A673 (cell line): ENCODE measurements around the gene EMP2. TPM values are rescaled to one million over a fixed set of nuclear protein-coding genes. Genes with fewer than 3 reads are reported as not detected.

Experiments used
- BruUV-seq: library from RNA; stranded (reverse); fragments of 400-500 nt; replicated peaks from 2 replicates; lab custom pipeline; 2021; lab: Mats Ljungman, UMichigan
- CTCF ChIA-PET: fragments of 300-600 bp; sonication (Branson Sonifier 250); formaldehyde crosslinking; loops from one replicate; lab custom pipeline; 2022; ENCODE audit warnings: antibody characterized with exemption; lab: Charles Lee
- POLR2A ChIA-PET: fragments of 300-600 bp; sonication (Branson Sonifier 250); formaldehyde crosslinking; loops from one replicate; lab custom pipeline; 2022; ENCODE audit warnings: antibody characterized with exemption; ENCODE audit not compliant: low non-redundant PET; lab: Charles Lee
- DNase-seq: peaks from one replicate; pipeline ENCODE4 v3.0.0-alpha.2; 2015; ENCODE audit warnings: low spot score
- H3K27ac ChIP-seq: fragments of 200-600 bp; sonication (generic); 2 replicates; pipeline ENCODE4 v1.5.1; 2016; ENCODE audit warnings: mixed run types, low read depth, mild to moderate bottlenecking, mixed read lengths, antibody characterized with exemption, low read length; ENCODE audit not compliant: poor library complexity, severe bottlenecking
- H3K27me3 ChIP-seq: fragments of 200-600 bp; sonication (generic); replicated peaks from 2 replicates; pipeline ENCODE4 v1.6.1; 2017; ENCODE audit warnings: mixed run types, low read depth, mild to moderate bottlenecking, mixed read lengths, antibody characterized with exemption, low read length; ENCODE audit not compliant: insufficient read depth, poor library complexity
- H3K36me3 ChIP-seq: fragments of 200-600 bp; sonication (generic); 2 replicates; pipeline ENCODE4 v1.6.1; 2016; ENCODE audit warnings: mixed run types, mild to moderate bottlenecking, mixed read lengths, antibody characterized with exemption, low read length; ENCODE audit not compliant: insufficient read depth, poor library complexity, severe bottlenecking
- H3K4me1 ChIP-seq: fragments of 200-600 bp; sonication (generic); 2 replicates; pipeline ENCODE4 v1.6.1; 2017; ENCODE audit warnings: mixed run types, mild to moderate bottlenecking, mixed read lengths, antibody characterized with exemption, low read length; ENCODE audit not compliant: insufficient read depth, poor library complexity, severe bottlenecking
- H3K4me3 ChIP-seq: fragments of 200-600 bp; sonication (generic); 2 replicates; pipeline ENCODE4 v1.5.1; 2016; ENCODE audit warnings: low read depth, mixed run types, mild to moderate bottlenecking, mixed read lengths, low read length; ENCODE audit not compliant: poor library complexity, severe bottlenecking
- H3K9me3 ChIP-seq: fragments of 200-600 bp; sonication (generic); 2 replicates; pipeline ENCODE4 v1.6.1; 2016; ENCODE audit warnings: mixed run types, low read depth, mild to moderate bottlenecking, mixed read lengths, antibody characterized with exemption, low read length; ENCODE audit not compliant: poor library complexity, severe bottlenecking
- CTCF ChIP-seq: fragments of 300-800, 200-600 bp; sonication (generic); conservative IDR thresholded peaks from 2 replicates; pipeline ENCODE4 v1.5.1; 2017; ENCODE audit warnings: low read depth, mild to moderate bottlenecking, antibody characterized with exemption, low read length, moderate library complexity, mixed read lengths
- EZH2 ChIP-seq: fragments of 200-600 bp; sonication (generic); IDR thresholded peaks from 2 replicates; pipeline ENCODE4 v1.6.1; 2017; ENCODE audit warnings: borderline replicate concordance, low read depth, mild to moderate bottlenecking, mixed read lengths, antibody characterized with exemption, low read length; ENCODE audit not compliant: poor library complexity, severe bottlenecking
- intact Hi-C: fragments of 100-400 bp; cut with micrococcal nuclease; formaldehyde crosslinking; loops from one replicate; pipeline ENCODE4 v1.10.0; 2022; ENCODE audit not compliant: unreplicated experiment
- total RNA-seq: library from RNA; stranded (reverse); gene quantifications from 2 replicates; pipeline ENCODE4 v1.2.3, GENCODE V29; 2021

EMP2 gene
- total RNA-seq, 1 experiment from 2014 or later: 12.9 TPM

DNA sequence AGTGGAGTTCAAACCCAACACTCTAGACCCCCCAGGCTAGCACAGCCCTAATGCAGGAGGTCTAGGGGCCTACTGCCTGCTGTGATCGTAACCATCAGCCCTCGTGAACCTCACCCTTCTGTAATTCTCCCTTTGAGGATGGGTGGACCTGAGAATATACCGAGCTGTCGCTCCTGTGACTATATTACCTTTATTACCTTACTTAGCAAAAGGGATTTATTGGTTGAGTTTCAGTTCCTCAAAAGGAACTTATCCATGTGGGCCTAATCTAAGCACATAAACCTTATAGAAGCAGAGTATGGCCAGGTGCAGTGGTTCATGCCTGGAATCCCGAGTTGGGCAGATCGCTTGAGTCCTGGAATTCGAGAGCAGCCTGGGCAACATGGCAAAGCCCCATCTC, 19.2 kb upstream of the EMP2 start:
- ChIA-PET CTCF (no interaction called here), POLR2A (no interaction called here)
- no peaks in the 10 kb centered on the region for H3K36me3 ChIP-seq
- H3K4me1 ChIP-seq: no peaks in the 10 kb centered on the region
- H3K27ac ChIP-seq: no peak overlapping the region
- no TSS peak for BruUV-seq
- H3K4me3 ChIP-seq: no peak overlapping the region
- peaks cover 2% of the 10 kb centered on the region for H3K27me3 ChIP-seq
- intact Hi-C loops: no loop called here
- TF ChIP-seq EZH2 (no peak), CTCF (no peak)
- no peak for DNase-seq
- H3K9me3 ChIP-seq: no peaks in the 10 kb centered on the region

- ChIA-PET POLR2A (no interaction called here), CTCF (no interaction called here)
- Histone ChIP-seq H3K27me3 (peaks cover 2% of the 10 kb centered on the region), H3K27ac (no peak overlapping the region), H3K4me3 (no peak overlapping the region), H3K9me3 (no peaks in the 10 kb centered on the region), H3K36me3 (no peaks in the 10 kb centered on the region), H3K4me1 (no peaks in the 10 kb centered on the region)
- no TSS peak for BruUV-seq
- TF ChIP-seq CTCF (no peak), EZH2 (no peak)
- no peak for DNase-seq
- intact Hi-C loops: no loop called here
These were observed 17.8 kb upstream of the EMP2 start for GRCh38 chr16:10598157-10598556.

DNA sequence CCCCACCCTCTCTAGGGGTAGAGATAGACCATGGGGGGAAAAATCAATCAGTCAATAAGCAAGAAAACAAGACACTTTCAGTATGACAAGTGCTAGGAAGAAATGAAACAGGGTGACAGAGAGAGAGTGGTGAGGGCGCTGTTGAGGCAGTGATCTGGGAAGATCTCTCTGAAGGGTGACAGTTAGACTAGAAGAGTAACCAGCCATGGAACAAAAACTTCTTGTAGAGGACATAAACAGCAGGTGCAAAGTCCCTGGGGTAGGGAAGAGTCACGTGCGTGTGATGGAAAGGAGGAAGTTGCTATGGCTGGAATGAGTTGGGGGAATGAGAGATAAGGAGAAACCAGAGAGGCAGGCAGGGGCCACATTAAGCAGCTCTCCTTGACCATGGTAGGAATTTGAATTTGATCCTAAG, 16.8 kb upstream of the EMP2 start:
- ChIA-PET CTCF (interaction anchor here (1.1 kb wide), 1 partner anchor 140 kb away, joined by 3 read pairs; no protein-coding TSS in a partner anchor), POLR2A (no interaction called here)
- BruUV-seq: no TSS peak
- TF ChIP-seq EZH2 (no peak), CTCF (no peak)
- no peaks in the 10 kb centered on the region for H3K36me3 ChIP-seq
- no peak overlapping the region for H3K27ac ChIP-seq
- H3K27me3 ChIP-seq: peaks cover 2% of the 10 kb centered on the region
- no peak overlapping the region for H3K4me3 ChIP-seq
- H3K9me3 ChIP-seq: no peaks in the 10 kb centered on the region
- intact Hi-C loops: no loop called here
- no peaks in the 10 kb centered on the region for H3K4me1 ChIP-seq
- no peak for DNase-seq
